Measurements from ENCODE around the gene HERC3.

DNA sequence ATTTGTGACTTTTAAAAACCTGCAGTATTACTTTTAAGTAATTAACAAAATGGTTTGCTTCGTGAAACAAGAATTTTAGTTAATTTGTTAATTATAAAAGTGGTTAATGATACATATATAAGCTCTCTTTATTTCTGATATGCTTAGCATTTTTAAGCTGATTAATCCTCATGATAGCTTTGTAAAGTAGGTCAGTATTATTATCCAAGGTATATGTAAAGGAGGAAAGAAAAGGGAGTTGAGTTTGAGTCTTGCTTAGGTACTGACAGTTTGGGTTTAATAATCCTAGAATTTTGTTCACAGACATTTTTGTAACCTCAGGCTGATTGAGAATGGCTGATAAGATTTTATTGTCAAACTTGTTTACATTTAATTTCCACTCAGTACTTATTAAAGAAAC, 21.8 kb downstream of the HERC3 start:
- TF ChIP-seq, protein P1, sequence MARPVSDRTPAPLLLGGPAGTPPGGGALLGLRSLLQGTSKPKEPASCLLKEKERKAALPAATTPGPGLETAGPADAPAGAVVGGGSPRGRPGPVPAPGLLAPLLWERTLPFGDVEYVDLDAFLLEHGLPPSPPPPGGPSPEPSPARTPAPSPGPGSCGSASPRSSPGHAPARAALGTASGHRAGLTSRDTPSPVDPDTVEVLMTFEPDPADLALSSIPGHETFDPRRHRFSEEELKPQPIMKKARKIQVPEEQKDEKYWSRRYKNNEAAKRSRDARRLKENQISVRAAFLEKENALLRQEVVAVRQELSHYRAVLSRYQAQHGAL (CRISPR knock-in tag; IDR thresholded peaks at IDR 0.05; ENCODE audit: not compliant biosample characterization), result no peak
- TF ChIP-seq, protein P2, sequence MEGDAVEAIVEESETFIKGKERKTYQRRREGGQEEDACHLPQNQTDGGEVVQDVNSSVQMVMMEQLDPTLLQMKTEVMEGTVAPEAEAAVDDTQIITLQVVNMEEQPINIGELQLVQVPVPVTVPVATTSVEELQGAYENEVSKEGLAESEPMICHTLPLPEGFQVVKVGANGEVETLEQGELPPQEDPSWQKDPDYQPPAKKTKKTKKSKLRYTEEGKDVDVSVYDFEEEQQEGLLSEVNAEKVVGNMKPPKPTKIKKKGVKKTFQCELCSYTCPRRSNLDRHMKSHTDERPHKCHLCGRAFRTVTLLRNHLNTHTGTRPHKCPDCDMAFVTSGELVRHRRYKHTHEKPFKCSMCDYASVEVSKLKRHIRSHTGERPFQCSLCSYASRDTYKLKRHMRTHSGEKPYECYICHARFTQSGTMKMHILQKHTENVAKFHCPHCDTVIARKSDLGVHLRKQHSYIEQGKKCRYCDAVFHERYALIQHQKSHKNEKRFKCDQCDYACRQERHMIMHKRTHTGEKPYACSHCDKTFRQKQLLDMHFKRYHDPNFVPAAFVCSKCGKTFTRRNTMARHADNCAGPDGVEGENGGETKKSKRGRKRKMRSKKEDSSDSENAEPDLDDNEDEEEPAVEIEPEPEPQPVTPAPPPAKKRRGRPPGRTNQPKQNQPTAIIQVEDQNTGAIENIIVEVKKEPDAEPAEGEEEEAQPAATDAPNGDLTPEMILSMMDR (CRISPR knock-in tag; IDR thresholded peaks at IDR 0.05), result no peak
- TF ChIP-seq HOXA5 (CRISPR knock-in tag; IDR thresholded peaks at IDR 0.05), result no peak
- TF ChIP-seq EZH2 (conservative IDR thresholded peaks at IDR 0.05; ENCODE audit: low read depth, low read length), result no peak
